ENCODE results near the gene DHX30. TPM values are rescaled to one million over a fixed set of nuclear protein-coding genes. Genes with fewer than 3 reads are reported as not detected.

The DHX30 gene
- total RNA-seq, 2 donors from 2014 or later, result 60.2 to 68.4 TPM

- H3K4me3 ChIP-seq, result no peak overlapping the region
- no peak overlapping the region for H3K27ac ChIP-seq
- no peaks in the 10 kb centered on the region for H3K36me3 ChIP-seq
- no peaks in the 10 kb centered on the region for H3K4me1 ChIP-seq (ENCODE audit: control insufficient read depth in 1 of 2, low read depth in 2 of 2)
- no peak for DNase-seq (ENCODE audit: low spot score)
- H3K27me3 ChIP-seq (replicated peaks; ENCODE audit: insufficient read depth), result no peaks in the 10 kb centered on the region
- H3K9me3 ChIP-seq, result no peaks in the 10 kb centered on the region
- no peak for ATAC-seq (ENCODE audit: insufficient number of reproducible peaks, low FRiP score, low read depth)
- no peak for TF ChIP-seq CTCF (IDR thresholded peaks at IDR 0.05)
These were observed 11.6 kb upstream of the DHX30 start for GRCh38 chr3:47791193-47791855.

GRCh38 chr3:47792699-47793098 lies 10.2 kb upstream of the DHX30 start:
- ATAC-seq (ENCODE audit: insufficient number of reproducible peaks, low FRiP score, low read depth), result no peak
- no peak for TF ChIP-seq CTCF (IDR thresholded peaks at IDR 0.05)

DNA sequence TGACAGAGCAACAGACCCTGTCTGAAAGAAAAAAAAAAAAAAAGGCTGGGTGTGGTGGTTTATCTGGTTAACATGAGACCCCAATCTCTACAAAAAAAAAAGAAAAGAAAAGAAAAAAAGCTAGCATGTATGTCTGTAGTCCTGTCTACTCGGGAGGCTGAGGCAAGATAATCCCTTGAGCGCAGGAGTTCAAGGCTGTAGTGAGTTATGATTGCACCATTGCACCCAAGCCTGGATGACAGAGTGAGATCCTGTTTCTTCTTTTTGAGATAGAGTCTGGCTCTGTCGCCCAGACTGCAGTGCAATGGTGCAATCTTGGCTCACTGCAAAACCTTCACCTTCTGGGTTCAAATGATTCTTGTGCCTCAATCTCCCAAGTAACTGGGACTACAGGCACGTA lies 8.4 kb upstream of the DHX30 start:
- no peak for TF ChIP-seq CTCF (IDR thresholded peaks at IDR 0.05)
- no peak overlapping the region for H3K27ac ChIP-seq
- no peaks in the 10 kb centered on the region for H3K27me3 ChIP-seq (replicated peaks; ENCODE audit: insufficient read depth)
- DNase-seq (ENCODE audit: low spot score) (no peak), ATAC-seq (ENCODE audit: insufficient number of reproducible peaks, low FRiP score, low read depth) (no peak)
- no peaks in the 10 kb centered on the region for H3K36me3 ChIP-seq
- no peak overlapping the region for H3K4me3 ChIP-seq
- no peaks in the 10 kb centered on the region for H3K9me3 ChIP-seq
- no peaks in the 10 kb centered on the region for H3K4me1 ChIP-seq (ENCODE audit: control insufficient read depth in 1 of 2, low read depth in 2 of 2)

More at GRCh38 chr3:47792699-47793098, 10.2 kb upstream of the DHX30 start:
- H3K27me3 ChIP-seq (replicated peaks; ENCODE audit: insufficient read depth), result no peaks in the 10 kb centered on the region
- H3K9me3 ChIP-seq, result no peaks in the 10 kb centered on the region
- no peaks in the 10 kb centered on the region for H3K4me1 ChIP-seq (ENCODE audit: control insufficient read depth in 1 of 2, low read depth in 2 of 2)
- no peaks in the 10 kb centered on the region for H3K36me3 ChIP-seq
- no peak for DNase-seq (ENCODE audit: low spot score)
- H3K4me3 ChIP-seq, result no peak overlapping the region
- H3K27ac ChIP-seq, result no peak overlapping the region

GRCh38 chr3:47799733-47800132 lies 3.2 kb upstream of the DHX30 start:
- H3K4me1 ChIP-seq (ENCODE audit: control insufficient read depth in 1 of 2, low read depth in 2 of 2), result peaks cover 16 to 21% of the 10 kb centered on the region in 2 donors
- no peaks in the 10 kb centered on the region for H3K9me3 ChIP-seq
- DNase-seq (ENCODE audit: low spot score) (no peak), ATAC-seq (ENCODE audit: insufficient number of reproducible peaks, low FRiP score, low read depth) (no peak)
- H3K36me3 ChIP-seq, result no peaks in the 10 kb centered on the region
- H3K27ac ChIP-seq, result no peak overlapping the region
- H3K4me3 ChIP-seq, result no peak overlapping the region
- no peaks in the 10 kb centered on the region for H3K27me3 ChIP-seq (replicated peaks; ENCODE audit: insufficient read depth)
- no peak for TF ChIP-seq CTCF (IDR thresholded peaks at IDR 0.05)

DNA sequence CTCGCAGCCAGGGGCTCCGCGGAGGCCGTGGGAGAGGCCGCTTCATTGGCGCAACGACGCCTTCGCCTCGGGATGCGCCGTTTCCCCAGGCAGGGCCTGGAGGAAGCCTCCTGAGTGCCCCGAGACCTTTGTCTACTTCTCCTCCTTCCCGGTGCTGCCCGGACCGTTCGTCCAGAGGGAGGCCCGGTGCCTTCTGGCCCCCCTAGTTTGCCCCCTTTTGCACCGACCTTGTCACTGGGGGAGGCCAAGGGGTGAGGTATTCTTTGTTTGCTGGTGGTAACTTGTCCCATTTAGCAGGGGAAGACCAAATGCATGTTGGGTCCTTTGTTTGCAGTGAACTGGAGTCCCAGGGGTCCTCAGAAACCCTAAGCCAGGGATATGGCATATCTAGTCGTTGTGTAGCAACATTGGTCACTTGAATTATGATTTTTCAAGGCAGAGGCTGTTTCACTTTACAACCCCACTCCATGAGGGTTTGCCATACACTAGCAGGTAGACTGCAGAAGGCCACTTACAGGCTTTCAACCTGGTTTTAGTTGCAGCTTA lies 615 bp downstream of the DHX30 start:
- H3K4me1 ChIP-seq (ENCODE audit: control insufficient read depth in 1 of 2, low read depth in 2 of 2), result peaks cover 17 to 22% of the 10 kb centered on the region in 2 donors

More for the DNA sequence above, 615 bp downstream of the DHX30 start:
- TF ChIP-seq CTCF (IDR thresholded peaks at IDR 0.05), result no peak
- Histone ChIP-seq H3K27me3 (replicated peaks; ENCODE audit: insufficient read depth) (no peaks in the 10 kb centered on the region), H3K4me3 (peak overlapping the region; percentile 99), H3K9me3 (no peaks in the 10 kb centered on the region), H3K27ac (peak overlapping the region; percentile 96 to 99), H3K36me3 (no peaks in the 10 kb centered on the region)
- DNase-seq (ENCODE audit: low spot score), result no peak
- peak; percentile 6 for ATAC-seq (ENCODE audit: insufficient number of reproducible peaks, low FRiP score, low read depth)

All from thoracic aorta (tissue), 2 donors.